GM19025 (cell line): Measurements from ENCODE around the gene MED7.

Experiments
- ATAC-seq: cut with Tn5 transposase; IDR thresholded peaks from one replicate; pipeline ENCODE4 v1.9.1; 2021; ENCODE audit warnings: mild to moderate bottlenecking, low read depth, moderate library complexity; ENCODE audit not compliant: unreplicated experiment

Gene MED7

DNA sequence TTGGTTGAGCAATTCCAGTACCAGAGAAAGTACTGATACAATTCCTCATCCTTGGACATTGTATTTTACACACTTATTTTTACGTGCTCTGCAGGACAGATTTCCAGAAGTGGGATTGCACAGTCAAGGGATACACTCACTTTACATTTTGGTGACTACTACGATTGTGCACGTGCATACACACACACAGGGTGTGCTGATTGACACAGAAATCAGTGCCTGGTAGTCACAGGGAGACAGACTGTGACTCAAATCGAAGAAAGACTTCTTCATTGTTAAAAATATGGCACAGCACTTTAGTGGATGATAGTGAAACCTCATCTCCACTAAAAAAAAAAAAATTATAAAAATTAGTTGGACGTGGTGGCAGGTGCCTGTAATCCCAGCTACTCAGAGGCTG lies 21.9 kb upstream of the MED7 start:
- ATAC-seq, result no peak

DNA sequence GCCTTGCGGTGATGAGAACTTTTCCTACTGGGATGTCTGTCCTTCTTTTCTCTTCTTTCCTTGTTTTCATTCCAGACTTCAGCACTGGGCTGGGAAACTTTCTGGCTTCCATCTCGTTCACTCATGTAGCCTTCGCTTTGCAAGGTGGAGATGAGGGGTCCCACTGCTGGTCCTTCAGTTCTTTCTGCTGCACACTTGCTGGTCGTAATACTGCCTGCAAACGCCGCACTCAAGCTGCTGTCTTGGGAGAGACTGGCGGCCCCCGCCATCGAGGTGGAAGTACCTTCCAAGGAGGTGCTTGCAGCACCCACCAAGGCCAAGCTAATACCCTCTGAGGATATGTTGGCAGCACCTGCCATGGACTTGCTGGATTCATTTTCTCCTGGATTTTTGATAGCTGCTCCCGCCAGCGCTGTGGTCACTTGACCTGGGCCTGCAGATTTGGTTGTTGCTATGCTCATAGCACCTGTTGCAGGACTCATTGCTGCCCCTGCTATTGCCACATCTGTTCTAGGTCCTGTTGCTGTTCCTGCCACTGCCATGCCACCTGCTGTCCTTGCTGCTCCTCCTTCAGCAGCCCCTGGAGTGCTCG lies 20.4 kb upstream of the MED7 start:
- no peak for ATAC-seq

DNA sequence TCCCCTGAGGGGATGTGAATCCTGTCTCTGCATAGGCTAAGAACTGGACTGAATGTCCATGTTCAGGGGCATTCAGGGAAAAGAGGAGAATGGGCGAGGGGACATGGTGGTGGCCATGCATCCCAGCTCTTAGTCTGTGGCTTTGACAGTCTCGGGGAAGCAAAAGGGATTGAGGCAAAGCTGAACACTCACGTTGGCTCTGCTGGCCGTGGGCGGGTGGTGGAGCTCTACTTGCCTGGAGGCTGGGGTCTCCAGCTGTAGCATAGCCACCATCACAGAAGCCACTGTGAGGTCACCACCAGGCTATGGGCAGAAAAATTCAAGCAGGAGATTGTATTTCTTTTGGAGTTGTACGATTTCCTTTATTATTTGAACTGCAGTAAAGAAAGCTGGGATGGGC lies 19.3 kb upstream of the MED7 start:
- ATAC-seq, result no peak

DNA sequence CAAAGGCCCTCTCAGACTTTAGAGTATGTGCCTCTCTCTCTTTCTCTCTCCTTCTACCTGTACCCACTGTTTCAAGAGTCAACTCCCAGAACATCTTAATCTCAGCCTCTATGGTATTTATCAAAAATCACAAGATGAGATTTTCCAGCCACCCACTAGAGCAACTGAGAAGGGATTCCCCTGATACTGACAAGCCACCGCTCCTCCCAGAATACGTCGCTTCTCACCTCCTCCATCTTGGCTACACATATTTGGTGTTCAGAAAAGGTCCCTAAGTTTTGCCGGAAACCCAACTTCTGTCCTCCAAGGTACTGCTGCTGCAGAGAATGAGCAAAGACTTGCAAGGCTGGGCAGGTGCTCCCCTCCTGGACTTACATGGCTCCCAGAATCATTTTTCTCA lies 17.3 kb upstream of the MED7 start:
- no peak for ATAC-seq

DNA sequence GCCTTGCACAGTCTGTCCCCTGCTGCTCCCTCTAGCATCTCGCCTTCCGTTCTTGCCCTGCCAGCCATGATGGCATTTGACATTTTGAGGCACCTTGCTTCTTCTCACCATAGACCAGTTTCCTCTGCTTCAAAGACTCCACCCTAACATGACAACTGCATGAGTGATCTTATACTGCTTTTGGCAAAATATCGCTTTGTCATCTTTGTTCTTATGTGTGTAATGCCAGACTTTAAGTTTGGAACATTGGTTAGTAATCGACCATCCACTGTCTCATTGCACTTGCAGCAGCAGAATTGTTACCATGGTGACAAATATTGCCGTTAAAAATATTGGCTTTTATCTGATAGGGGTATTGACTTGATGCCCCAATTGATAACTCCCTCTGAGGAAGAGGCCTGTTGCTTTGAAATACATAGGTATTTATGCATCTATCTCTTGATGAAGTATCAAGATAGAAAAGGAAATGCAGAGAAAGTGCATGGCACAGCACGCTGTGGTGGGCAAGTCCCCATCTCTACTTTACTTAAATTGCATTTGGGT lies 16.6 kb upstream of the MED7 start:
- no peak for ATAC-seq

DNA sequence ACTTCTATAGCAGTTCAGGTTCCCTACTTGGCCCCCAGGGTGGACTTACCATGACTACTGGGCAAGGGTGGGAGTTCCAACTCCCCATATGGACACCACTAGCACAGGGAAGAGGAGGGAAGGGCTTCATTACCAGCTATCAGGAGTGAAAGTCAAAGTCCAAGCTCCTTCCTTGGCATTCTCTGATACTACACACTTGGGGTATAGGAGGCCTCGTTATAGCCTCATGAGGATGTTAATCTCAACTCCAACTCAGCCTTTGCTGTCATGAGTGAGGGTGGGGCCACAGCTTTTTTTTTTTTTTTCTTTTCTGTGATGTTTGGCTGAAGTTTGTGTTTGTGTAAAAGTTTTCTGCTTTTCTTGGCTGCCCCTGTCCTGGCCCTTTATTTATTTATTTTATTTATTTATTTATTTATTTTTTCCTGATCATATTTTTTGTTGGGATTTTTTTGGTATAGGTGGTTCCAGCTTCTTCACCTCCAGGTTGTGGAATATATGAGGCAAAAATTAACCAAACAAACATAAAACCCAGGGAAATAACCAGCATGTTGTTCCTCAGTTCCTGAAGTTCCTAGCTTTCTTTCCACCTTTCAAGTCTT lies 14.7 kb upstream of the MED7 start:
- no peak for ATAC-seq

DNA sequence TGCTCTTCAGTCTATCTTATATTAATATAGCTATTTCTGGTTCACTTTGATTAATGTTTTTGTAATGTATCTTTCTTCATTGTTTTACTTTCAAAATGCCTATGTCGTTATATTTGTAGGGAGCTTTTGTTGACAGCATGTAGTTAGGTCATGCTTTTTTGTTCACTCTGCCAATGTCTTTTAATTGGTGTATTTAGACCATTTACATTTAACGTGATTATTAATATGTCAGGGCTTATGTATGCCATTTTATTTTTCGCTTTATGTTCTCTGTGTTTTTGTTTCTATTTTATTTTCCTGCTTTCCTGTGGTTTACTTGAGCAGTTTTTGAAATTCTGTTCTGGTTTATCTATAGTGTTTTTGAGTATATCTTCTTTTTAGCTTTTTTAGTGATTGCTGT lies 12.6 kb upstream of the MED7 start:
- no peak for ATAC-seq

DNA sequence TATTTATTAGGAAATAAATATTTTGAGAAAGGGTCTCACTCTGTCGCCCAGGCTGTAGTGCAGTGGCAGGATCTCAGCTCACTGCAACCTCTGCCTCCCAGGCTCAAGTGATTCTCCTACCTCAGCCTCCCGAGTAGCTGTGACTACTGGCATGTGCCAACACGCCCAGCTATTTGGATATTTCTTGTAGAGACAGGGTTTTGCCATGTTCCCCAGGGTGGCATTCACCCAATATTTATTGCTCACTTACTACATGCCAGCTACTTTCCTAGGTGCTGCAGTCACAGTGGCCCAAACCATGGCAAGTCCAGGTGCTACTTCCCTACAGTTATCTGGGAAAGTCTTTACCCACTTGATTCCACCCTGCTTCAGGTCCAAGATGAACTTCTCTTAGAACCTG lies 8.3 kb upstream of the MED7 start:
- no peak for ATAC-seq

DNA sequence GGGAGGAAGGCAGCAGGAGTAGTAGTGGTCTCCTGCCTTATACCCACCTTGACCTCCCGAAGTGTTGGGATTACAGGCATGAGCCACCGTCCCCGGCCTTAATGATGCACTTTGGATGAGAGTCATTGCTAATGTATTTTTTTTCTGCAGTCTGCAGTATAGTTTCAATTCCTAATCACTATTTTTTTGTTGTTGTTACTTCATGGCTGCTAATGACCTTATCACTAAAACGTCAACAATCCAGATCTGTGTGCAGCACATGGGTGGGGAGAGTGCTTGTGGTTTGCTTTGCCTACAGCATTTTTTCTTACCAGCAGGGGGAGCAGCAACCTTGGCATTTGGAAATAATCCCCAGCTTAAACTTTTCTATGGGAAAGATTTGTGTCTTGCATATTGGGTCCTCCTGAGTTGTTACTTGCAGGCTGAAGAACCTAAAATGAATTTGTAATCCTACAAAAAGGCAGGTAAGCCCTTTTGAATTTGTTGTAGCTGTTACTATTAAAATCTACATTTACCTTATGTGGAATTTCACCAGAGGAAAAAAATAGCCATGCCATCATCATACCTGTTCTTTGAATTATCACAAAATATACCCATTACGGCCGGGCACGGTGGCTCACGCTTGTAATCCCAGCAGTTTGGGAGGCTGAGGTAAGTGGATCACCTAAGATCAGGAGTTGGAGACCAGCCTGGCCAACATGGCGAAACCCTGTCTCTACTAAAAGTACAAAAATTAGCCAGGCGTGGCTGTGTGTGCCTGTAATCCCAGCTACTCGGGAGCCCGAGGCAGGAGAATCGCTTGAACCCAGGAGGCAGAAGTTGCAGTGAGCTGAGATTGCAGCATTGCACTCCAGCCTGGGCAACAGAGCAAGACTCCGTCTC lies 6.3 kb upstream of the MED7 start:
- ATAC-seq, result no peak

DNA sequence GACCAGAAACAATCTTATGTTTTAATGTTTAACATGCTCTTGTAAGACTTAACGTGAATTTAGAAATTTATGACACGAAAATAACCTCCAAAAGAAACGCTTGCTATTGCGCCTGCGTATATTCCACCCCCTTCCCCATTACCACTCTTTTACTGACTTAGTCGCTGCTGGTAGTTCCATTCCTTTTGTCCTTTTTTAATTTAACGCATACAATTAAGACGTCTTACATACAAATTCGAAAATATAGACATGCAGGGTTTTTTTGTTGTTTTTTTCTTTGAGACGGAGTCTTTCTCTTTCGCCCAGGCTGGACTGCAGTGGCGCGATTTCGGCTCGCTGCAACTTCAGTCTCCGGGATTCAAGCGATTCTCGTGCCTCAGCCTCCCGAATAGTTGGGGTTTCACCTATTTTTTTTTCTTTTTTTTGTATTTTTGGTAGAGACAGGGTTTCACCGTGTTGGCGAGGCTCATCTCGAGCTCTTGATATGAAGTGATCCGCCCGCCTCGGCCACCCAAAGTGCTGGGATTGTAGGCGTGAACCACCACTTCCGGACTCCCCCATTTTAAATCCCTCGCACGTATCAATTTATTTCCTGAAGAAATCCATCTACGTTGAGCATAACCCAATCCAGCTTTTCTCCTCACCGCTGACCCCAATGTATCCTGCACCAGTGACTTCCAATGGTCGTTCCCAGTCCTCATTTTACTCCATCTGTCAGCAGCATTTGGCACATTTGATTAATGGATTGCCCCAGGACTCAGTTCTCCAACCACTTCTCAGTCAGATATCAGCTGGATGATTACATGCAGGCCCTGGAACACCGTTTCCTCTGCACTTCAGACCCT lies 684 bp upstream of the MED7 start:
- peak; percentile 34 for ATAC-seq

DNA sequence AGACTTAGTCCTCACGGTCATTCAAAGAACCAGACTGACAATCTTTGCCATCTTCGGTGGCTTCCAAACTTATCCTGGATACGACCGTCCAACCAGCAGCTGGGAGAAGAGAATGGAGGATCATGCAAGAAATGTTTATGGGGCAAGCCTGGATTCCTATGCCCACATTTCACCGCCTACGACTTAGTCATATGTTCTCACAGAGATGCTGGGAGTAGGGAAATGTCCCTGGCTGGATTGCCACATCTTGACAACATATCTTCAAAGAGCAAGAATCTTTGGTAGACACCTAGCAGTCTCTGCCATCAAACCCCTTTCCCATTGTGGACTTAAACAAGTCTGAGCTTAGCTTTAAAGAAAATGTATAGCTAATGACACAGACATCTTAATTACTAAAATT lies 5.0 kb downstream of the MED7 start:
- ATAC-seq, result no peak

DNA sequence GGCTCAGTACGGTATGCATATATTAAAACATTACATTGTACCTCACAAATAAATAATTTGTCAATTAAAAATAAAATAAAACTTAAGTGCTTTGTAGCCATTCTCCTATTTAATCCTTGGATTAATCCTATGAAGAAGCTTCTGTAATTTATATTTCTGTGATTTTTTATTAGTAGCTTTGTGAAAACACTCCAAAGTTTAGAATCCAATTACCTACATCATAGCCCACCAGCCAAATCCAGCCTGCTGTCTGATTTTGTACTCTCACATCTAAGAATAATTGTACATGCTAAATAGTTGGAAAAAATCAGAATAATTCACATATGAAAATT lies 10.4 kb downstream of the MED7 start:
- ATAC-seq, result no peak

DNA sequence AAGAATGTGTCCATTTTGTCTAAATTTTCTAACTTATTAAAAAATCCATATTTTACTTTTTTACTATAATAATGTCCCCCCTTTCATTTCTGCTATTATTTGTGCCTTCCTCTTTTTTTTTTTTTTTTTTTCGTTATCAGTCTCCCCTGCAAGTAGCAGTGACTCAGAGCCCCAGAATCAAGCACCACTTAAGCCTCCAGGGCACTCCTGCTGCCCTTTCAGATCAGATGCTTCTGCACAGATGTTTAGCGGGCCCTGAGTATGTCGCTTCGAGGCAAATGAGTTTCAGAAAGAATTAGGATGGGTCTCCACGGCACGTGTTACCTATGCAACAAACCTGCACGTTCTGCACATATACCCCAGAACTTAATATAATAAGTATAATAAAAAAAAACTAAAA lies 11.7 kb downstream of the MED7 start:
- ATAC-seq, result no peak

DNA sequence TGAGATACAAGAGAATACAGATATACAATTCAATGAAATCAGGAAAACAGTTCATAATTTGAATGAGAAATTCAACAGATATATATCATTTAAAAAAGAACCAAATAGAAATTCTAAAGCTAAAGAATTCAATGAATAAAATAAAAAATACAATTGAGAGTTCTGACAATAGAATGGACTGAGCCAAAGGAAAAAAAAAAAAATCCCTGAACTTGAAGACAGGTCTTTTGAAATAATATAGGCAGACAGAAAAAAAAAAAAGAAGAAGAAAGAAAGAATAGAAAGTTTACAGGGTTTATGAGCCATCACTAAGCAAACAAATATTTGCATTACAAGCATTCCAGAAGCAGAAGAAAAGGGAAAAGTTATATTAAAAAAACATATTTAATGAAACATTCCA lies 21.0 kb downstream of the MED7 start:
- ATAC-seq, result no peak

DNA sequence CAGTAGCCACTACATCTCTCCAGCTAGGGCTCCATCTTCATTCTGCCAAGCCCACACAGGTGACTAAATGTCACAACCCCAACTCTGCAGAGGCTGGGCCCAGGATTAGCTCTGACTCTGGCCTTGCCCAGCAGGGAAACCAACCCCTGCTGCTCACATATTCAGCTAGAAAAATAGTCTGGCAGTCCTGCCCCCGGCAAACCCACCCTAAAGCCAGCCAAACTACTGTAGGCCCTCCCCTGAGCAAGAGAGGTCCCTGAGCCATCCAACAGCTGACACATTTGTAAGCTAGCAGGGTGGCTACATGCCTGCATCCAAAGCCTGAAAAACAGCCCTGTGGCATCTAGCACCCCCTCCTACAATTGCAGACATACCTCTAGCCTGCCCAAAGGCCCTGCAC lies 22.6 kb downstream of the MED7 start:
- ATAC-seq, result no peak

DNA sequence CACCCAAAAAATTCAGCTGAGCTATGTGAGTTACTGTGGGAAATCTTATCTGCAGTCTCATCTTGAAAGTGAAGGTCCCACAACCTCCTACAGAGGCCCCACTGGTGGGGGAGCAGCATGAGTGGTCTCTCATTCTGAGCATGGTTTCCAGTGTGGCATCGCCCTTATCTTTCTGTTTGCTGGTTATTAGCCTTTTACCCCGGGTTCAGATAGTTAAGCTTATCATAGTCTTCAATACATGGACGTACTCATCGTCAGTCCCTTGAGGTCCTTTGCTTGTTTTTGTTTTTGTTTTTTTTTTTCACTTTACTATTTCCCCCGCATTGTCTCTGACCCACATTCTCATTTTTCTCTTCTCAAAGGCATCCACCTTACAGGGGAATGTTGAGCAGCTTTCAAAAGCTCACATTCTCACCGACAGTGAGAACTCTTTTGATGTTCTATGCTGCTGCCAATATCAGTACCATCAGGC lies 26.1 kb downstream of the MED7 start:
- peak; percentile 85 for ATAC-seq

DNA sequence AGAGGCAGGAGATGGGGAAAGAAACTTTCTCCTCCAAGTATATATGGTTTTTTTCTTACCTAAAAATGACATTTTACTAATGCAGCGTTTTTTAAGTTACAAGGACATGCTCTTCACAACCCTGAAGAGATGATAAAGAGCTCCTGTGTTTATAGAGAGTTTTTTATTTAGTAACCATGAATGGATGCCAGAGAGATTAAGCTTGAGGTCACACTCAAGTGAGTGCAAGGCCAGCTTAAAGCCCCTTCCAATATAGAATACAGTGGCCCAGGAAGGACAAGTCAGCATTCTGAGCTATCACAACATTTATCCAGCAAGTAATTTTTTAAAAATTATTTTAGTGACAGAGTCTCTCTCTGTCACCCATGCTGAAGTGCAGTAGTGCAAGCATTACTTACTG lies 27.2 kb downstream of the MED7 start:
- ATAC-seq, result no peak

DNA sequence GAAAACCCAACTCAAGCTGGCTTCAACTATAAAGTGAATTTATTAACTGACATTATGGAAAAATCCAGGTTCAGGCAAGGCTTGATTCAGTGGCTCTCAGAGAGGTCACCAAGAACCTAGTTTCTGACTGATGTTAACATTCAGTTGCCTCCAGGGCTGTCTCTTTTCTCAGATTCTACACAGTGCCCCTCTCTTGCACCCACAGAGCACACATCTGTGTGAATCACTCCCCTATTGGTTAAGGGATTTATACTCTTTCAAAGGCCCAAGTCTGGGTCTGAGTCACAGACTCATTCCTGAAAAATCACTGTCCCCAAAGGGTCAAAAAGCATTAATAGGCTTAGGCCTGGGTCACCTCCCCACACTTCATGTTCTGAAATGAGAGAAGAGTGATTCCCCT lies 27.7 kb downstream of the MED7 start:
- ATAC-seq, result no peak

DNA sequence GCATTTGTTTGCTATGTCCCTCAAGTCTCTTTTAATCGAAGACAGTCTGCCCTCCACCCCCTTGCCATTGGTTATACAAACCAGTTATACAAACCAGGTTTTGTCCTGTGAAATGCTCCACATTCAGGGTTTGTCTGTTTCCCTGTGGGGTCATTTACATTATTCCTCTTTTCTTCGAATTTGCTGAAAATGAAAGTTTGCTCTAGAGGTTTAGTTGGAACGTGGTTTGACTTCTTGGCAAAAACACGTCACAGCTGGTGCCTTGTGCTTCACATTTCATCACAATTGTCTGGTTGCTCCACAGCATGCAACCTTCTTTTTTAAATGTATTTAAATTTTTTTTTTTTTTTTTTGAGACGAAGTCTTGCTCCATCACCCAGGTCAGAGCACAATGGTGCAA lies 29.7 kb downstream of the MED7 start:
- no peak for ATAC-seq

DNA sequence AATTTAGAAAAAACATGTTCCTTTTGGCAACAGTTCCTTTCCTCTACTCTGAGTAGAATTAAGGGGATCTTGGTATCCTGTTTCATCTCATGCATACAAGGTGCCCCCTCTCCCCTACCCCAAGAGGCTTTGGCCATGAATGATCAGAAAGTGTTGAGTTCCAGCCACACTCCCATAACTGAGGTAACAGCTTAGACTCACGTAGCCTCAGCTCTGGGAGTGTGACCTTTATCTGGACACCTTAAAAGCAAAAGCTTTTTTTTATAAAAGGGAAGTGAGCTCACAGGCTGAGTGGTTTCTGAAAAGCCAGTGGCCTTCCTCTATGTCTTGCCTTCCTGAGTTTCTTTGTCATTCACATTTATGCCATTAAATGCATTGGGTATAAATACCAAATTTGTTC lies 32.9 kb downstream of the MED7 start:
- ATAC-seq, result peak; percentile 60

DNA sequence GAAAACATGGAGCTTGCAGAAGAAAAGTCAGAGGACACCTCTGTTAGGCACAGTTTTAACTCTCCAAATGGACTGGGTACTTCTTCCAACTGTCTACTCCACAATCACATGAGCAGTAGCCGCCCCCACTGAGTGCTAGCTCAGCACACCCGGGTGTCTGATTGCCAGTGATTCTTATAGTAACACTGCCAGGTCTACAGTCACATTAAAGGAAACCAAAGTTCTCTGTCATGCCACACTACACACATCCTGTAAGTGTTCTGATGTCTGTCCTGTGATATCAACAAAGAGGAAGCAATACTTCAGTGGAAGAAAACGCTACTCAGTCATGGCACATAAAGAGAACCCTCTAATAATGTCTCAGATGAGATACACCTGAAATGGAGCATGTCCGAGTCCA lies 33.7 kb downstream of the MED7 start, which contains the start of gene HAVCR2:
Gene HAVCR2 (minus strand): TSS at position 69 of the 400 bp plus-strand sequence. CDS start 61 bp downstream, at position 8.
- ATAC-seq, result peak; percentile 65
